Left lung (tissue), 10 donors: ENCODE measurements around the gene RLN3. TPM values are rescaled to one million over a fixed set of nuclear protein-coding genes. Genes with fewer than 3 reads are reported as not detected.
A peak's percentile ranks its signal among the peaks of the same experiment; 100 is the strongest.

Experiments used
- ATAC-seq: fragments of 200-7000 bp; cut with Tn5 transposase; one replicate; pipeline ENCODE4 v1.9.1; 2020; ENCODE audit warnings: moderate library complexity
- DNase-seq, 4 donors: peaks; one replicate each; pipeline ENCODE4 v3.0.0-alpha.2; 2013 to 2020
- H3K27ac ChIP-seq, 2 donors: fragments of 200-600 bp; sonication (generic) in 1 of 2; one replicate each; pipeline versions ENCODE4 v1.5.0 to v1.8.0; 2020 to 2021
- H3K27me3 ChIP-seq, 2 donors: fragments of 200-600 bp; sonication (generic) in 1 of 2; one replicate each; pipeline versions ENCODE4 v1.5.0 to v1.8.0; 2020 to 2021
- H3K36me3 ChIP-seq, 2 donors: fragments of 200-600 bp; sonication (generic) in 1 of 2; one replicate each; pipeline versions ENCODE4 v1.5.0 to v1.8.0; 2020 to 2021
- H3K4me1 ChIP-seq, 2 donors: fragments of 200-600 bp; one replicate each; pipeline ENCODE4 v1.8.0; 2021
- H3K4me3 ChIP-seq, 2 donors: fragments of 200-600 bp; sonication (generic) in 1 of 2; one replicate each; pipeline versions ENCODE4 v1.5.0 to v1.8.0; 2020 to 2021; ENCODE audit warnings: mild to moderate bottlenecking in 1 of 2
- H3K9me3 ChIP-seq, 2 donors: fragments of 200-600 bp; sonication (generic) in 1 of 2; one replicate each; pipeline versions ENCODE4 v1.5.0 to v1.8.0; 2020 to 2021
- CTCF ChIP-seq, 2 donors: fragments of 200-600 bp; sonication (generic) in 1 of 2; IDR thresholded peaks; one replicate each; pipeline versions ENCODE4 v1.5.0 to v1.8.0; 2021; ENCODE audit warnings: antibody characterized with exemption in 2 of 2
- intact Hi-C, 2 donors: fragments of 100-400 bp; cut with DNase I; formaldehyde crosslinking; loops; one replicate each; pipeline versions ENCODE4 v1.11.2 to v1.14.2; 2022
- polyA plus RNA-seq, 6 donors: library from polyadenylated mRNA; unstranded; fragments of 120-200 nt; gene quantifications; one replicate each; pipeline ENCODE4 v1.2.1, GENCODE V29; 2013; ENCODE audit not compliant: insufficient read length in 6 of 6
- total RNA-seq, 2 donors: library from RNA; stranded (reverse); fragmentation: NEBNext Ultra II Directional; extraction: Animal tissue kit (Norgen Biotek cat#: 25700); gene quantifications; one replicate each; pipeline ENCODE4 v1.2.1, GENCODE V29; 2021
- donor health status: DM: no; HTN: yes; CAD: no.
- donor health status: DM: no; HTN: no; CAD: no.

RLN3 gene
- total and polyA plus RNA-seq, 8 donors, result not detected

GRCh38 chr19:14073261-14073924 is 45.4 kb downstream of the RLN3 start:
- Histone ChIP-seq H3K9me3 (no peaks in the 10 kb centered on the region), H3K4me1 (peaks cover 15 to 63% of the 10 kb centered on the region in 2 donors), H3K27ac (peak overlapping the region; percentile 93), H3K4me3 (peak overlapping the region; percentile 76 to 85), H3K27me3 (peaks cover 0 to 14% of the 10 kb centered on the region in 2 donors), H3K36me3 (no peaks in the 10 kb centered on the region)
- TF ChIP-seq CTCF (IDR thresholded peaks at IDR 0.05), result peak in 1 of 2 donors; percentile 48
- peak; percentile 37 for ATAC-seq
- DNase-seq, result peak in 3 of 4 donors; percentile 77 to 95 (median 84)
- intact Hi-C loops, result no loop called here

GRCh38 chr19:14073925-14074838 is 46.2 kb downstream of the RLN3 start:
- no peaks in the 10 kb centered on the region for H3K36me3 ChIP-seq
- peak in 1 of 4 donors; percentile 33 for DNase-seq
- peak overlapping the region; percentile 76 to 85 for H3K4me3 ChIP-seq
- ATAC-seq, result peak; percentile 1
- H3K27ac ChIP-seq, result peak overlapping the region; percentile 93
- intact Hi-C loops, result no loop called here
- H3K9me3 ChIP-seq, result no peaks in the 10 kb centered on the region
- H3K4me1 ChIP-seq, result peaks cover 15 to 70% of the 10 kb centered on the region in 2 donors
- H3K27me3 ChIP-seq, result peaks cover 0 to 14% of the 10 kb centered on the region in 2 donors
- TF ChIP-seq CTCF (IDR thresholded peaks at IDR 0.05), result no peak

GRCh38 chr19:14078411-14078810 is 50.5 kb downstream of the RLN3 start:
- peak overlapping the region in 1 of 2 donors; percentile 78 for H3K27ac ChIP-seq
- TF ChIP-seq CTCF (IDR thresholded peaks at IDR 0.05), result no peak
- no peak overlapping the region for H3K4me3 ChIP-seq
- peaks cover 12 to 80% of the 10 kb centered on the region in 2 donors for H3K4me1 ChIP-seq
- no peaks in the 10 kb centered on the region for H3K36me3 ChIP-seq
- ATAC-seq, result no peak
- no peak for DNase-seq
- H3K27me3 ChIP-seq, result no peaks in the 10 kb centered on the region
- intact Hi-C loops, result loop anchor here in 1 of 2 donors (5.0 kb wide), 1 partner anchor 201 kb away; the partner anchor contains the start of gene NANOS3
- no peaks in the 10 kb centered on the region for H3K9me3 ChIP-seq

Other genes starting within 250 kb of the RLN3 start
- 10 to 100 TPM in 1 of 2 donors, 1 to 10 TPM in 1; 6.6 to 14.3 TPM for gene ZSWIM4, start 232.7 kb upstream of the RLN3 start, total RNA-seq
- 1 to 10 TPM; 5.5 to 8.6 (median 7.7) TPM for gene ZSWIM4, start 232.7 kb upstream of the RLN3 start, polyA plus RNA-seq
- gene NANOS3, start 151.0 kb upstream of the RLN3 start, total RNA-seq, result 1 to 10 TPM in 1 of 2 donors, under 1 TPM in 1; 0.89 to 1.8 TPM
- 1 to 10 TPM; 1.3 to 3.1 (median 2.1) TPM for gene NANOS3, start 151.0 kb upstream of the RLN3 start, polyA plus RNA-seq
- gene BRME1, start 122.0 kb upstream of the RLN3 start, total RNA-seq, result 1 to 10 TPM; 3.7 to 4.2 TPM
- gene BRME1, start 122.0 kb upstream of the RLN3 start, polyA plus RNA-seq, result 1 to 10 TPM; 6.4 to 7.8 (median 7.3) TPM
- gene CC2D1A, start 121.9 kb upstream of the RLN3 start, total RNA-seq, result 10 to 100 TPM; 30.8 to 33.7 TPM
- gene CC2D1A, start 121.9 kb upstream of the RLN3 start, polyA plus RNA-seq, result 10 to 100 TPM; 25.0 to 34.3 (median 29.4) TPM
- 10 to 100 TPM in 1 of 2 donors, 1 to 10 TPM in 1; 1.3 to 17.9 TPM for gene PODNL1, start 89.7 kb upstream of the RLN3 start, total RNA-seq
- 1 to 10 TPM; 1.4 to 2.7 (median 1.7) TPM for gene PODNL1, start 89.7 kb upstream of the RLN3 start, polyA plus RNA-seq
- gene DCAF15, start 75.6 kb upstream of the RLN3 start, total RNA-seq, result 10 to 100 TPM; 20.2 to 32.5 TPM
- gene DCAF15, start 75.6 kb upstream of the RLN3 start, polyA plus RNA-seq, result 10 to 100 TPM; 24.5 to 33.7 (median 29.3) TPM
- 10 to 100 TPM; 16.3 to 17.4 TPM for gene RFX1, start 21.8 kb upstream of the RLN3 start, total RNA-seq
- gene RFX1, start 21.8 kb upstream of the RLN3 start, polyA plus RNA-seq, result 10 to 100 TPM in 4 of 6 donors, 1 to 10 TPM in 2; 9.1 to 13.9 (median 12.1) TPM
- 10 to 100 TPM; 14.0 to 17.4 TPM for gene IL27RA, start 3.6 kb downstream of the RLN3 start, total RNA-seq
- gene IL27RA, start 3.6 kb downstream of the RLN3 start, polyA plus RNA-seq, result 10 to 100 TPM in 1 of 6 donors, 1 to 10 TPM in 5; 6.7 to 11.1 (median 8.0) TPM
- gene PALM3, start 33.9 kb downstream of the RLN3 start, total RNA-seq, result 1 to 10 TPM; 6.0 to 8.7 TPM
- 10 to 100 TPM; 12.7 to 26.6 (median 19.0) TPM for gene PALM3, start 33.9 kb downstream of the RLN3 start, polyA plus RNA-seq
- gene MISP3, start 44.6 kb downstream of the RLN3 start, total RNA-seq, result 10 to 100 TPM in 1 of 2 donors, 1 to 10 TPM in 1; 6.3 to 10.8 TPM
- 1 to 10 TPM; 1.9 to 3.2 (median 2.4) TPM for gene MISP3, start 44.6 kb downstream of the RLN3 start, polyA plus RNA-seq
- gene C19orf67, start 57.6 kb downstream of the RLN3 start, total RNA-seq, result not detected
- under 1 TPM in 3 of 6 donors, not detected in 3; 0.16 to 0.21 (median 0.19) TPM for gene C19orf67, start 57.6 kb downstream of the RLN3 start, polyA plus RNA-seq
- gene SAMD1, start 62.6 kb downstream of the RLN3 start, total RNA-seq, result 10 to 100 TPM; 40.4 to 56.9 TPM
- gene SAMD1, start 62.6 kb downstream of the RLN3 start, polyA plus RNA-seq, result 10 to 100 TPM; 37.8 to 55.4 (median 49.0) TPM
- 100 to 1,000 TPM in 1 of 2 donors, 10 to 100 TPM in 1; 81.5 to 118 TPM for gene PRKACA, start 89.6 kb downstream of the RLN3 start, total RNA-seq
- 100 to 1,000 TPM in 2 of 6 donors, 10 to 100 TPM in 4; 83.3 to 115 (median 93.7) TPM for gene PRKACA, start 89.6 kb downstream of the RLN3 start, polyA plus RNA-seq
- gene ASF1B, start 108.4 kb downstream of the RLN3 start, total RNA-seq, result 10 to 100 TPM; 10.5 to 11.4 TPM
- gene ASF1B, start 108.4 kb downstream of the RLN3 start, polyA plus RNA-seq, result 10 to 100 TPM; 15.6 to 29.1 (median 17.4) TPM
- gene ADGRL1, start 178.0 kb downstream of the RLN3 start, total RNA-seq, result 10 to 100 TPM; 26.4 to 26.7 TPM
- 10 to 100 TPM; 30.1 to 53.5 (median 36.8) TPM for gene ADGRL1, start 178.0 kb downstream of the RLN3 start, polyA plus RNA-seq